HepG2 (cell line): Measurements from ENCODE around the gene ANKRD17. TPM values are rescaled to one million over a fixed set of nuclear protein-coding genes. Genes with fewer than 3 reads are reported as not detected.

Source experiments
- ATAC-seq: fragments of 200-7000 bp; cut with Tn5 transposase; 3 replicates; pipeline ENCODE4 v1.9.1; 2020; ENCODE audit warnings: mild to moderate bottlenecking, moderate library complexity
- BruUV-seq: library from RNA; stranded (reverse); fragments of 400-500 nt; replicated peaks from 2 replicates; lab custom pipeline; 2021; lab: Mats Ljungman, UMichigan
- CTCF ChIA-PET: fragments of 300-600 bp; formaldehyde crosslinking; extraction: SDS; loops from one replicate; lab custom pipeline; 2021; ENCODE audit warnings: low total read pairs, inconsistent platforms, low intra/inter-chr PET ratio; lab: Yijun Ruan, JAX
- POLR2A ChIA-PET: fragments of 350-600 bp; sonication (Branson Sonifier 250); formaldehyde crosslinking; loops from one replicate; lab custom pipeline; 2020; ENCODE audit warnings: antibody characterized with exemption, inconsistent platforms; lab: Yijun Ruan, JAX
- DNase-seq: peaks from one replicate; pipeline ENCODE4 v3.0.0-alpha.2; 2015; ENCODE audit warnings: low spot score
- FAIRE-seq: peaks from 3 replicates; lab custom pipeline; 2011; peaks lifted over from hg19 to GRCh38; lab: Jason Lieb, UNC
- H2AFZ ChIP-seq: one replicate; pipeline ENCODE4 v1.6.1; 2011; ENCODE audit warnings: low read length, inconsistent platforms
- H3K27ac ChIP-seq: fragments of 300-600 bp; 3 replicates; pipeline ENCODE4 v1.8.0; 2011; ENCODE audit warnings: mixed run types, mild to moderate bottlenecking, mixed read lengths, low read length, inconsistent platforms; ENCODE audit not compliant: insufficient read depth; ENCODE audit errors: extremely low read length
- H3K27me3 ChIP-seq, 2 experiments: fragments of 200-600 bp in 1 of 2; 2 replicates in 1 of 2; 3 replicates in 1 of 2; pipeline versions ENCODE4 v1.6.0 to v1.8.0; 2011; ENCODE audit warnings: low read length in 2 of 2, mild to moderate bottlenecking in 2 of 2, moderate library complexity in 2 of 2, inconsistent platforms in 1 of 2; ENCODE audit not compliant: insufficient read depth in 2 of 2, control insufficient read depth in 1 of 2
- H3K36me3 ChIP-seq, 2 experiments: fragments of 200-600 bp in 1 of 2; replicated peaks in 1 of 2; 2 replicates in 1 of 2; 3 replicates in 1 of 2; pipeline versions ENCODE4 v1.5.1 to v1.8.0; 2011; ENCODE audit warnings: low read length in 2 of 2, inconsistent platforms in 1 of 2; ENCODE audit not compliant: insufficient read depth in 2 of 2, control insufficient read depth in 1 of 2
- H3K4me1 ChIP-seq: 2 replicates; pipeline ENCODE4 v1.5.1; 2012; ENCODE audit warnings: low read length, inconsistent platforms; ENCODE audit not compliant: insufficient read depth
- H3K4me2 ChIP-seq: 2 replicates; pipeline ENCODE4 v1.6.0; 2011; ENCODE audit warnings: low read depth, low read length, inconsistent platforms
- H3K4me3 ChIP-seq, 3 experiments: fragments of 200-600 bp in 1 of 3; sonication (generic), shearing (Covaris generic) in 1 of 3; replicated peaks in 1 of 3; 2 replicates each; pipeline ENCODE4 v1.5.1; 2011 to 2016; ENCODE audit warnings: low read length in 3 of 3, inconsistent platforms in 2 of 3, low read depth in 2 of 3, mild to moderate bottlenecking in 2 of 3, control low read depth in 1 of 3, mixed read lengths in 1 of 3; ENCODE audit not compliant: insufficient read depth in 1 of 3
- H3K79me2 ChIP-seq: one replicate; pipeline ENCODE4 v1.6.1; 2011; ENCODE audit warnings: low read length, inconsistent platforms; ENCODE audit not compliant: insufficient read depth
- H3K9ac ChIP-seq: 2 replicates; pipeline ENCODE4 v1.6.0; 2011; ENCODE audit warnings: mild to moderate bottlenecking, low read depth, low read length, inconsistent platforms; ENCODE audit not compliant: insufficient read depth
- H3K9me3 ChIP-seq: 2 replicates; pipeline ENCODE4 v1.5.1; 2012; ENCODE audit warnings: mild to moderate bottlenecking, low read length
- H4K20me1 ChIP-seq: 2 replicates; pipeline ENCODE4 v1.6.0; 2011; ENCODE audit warnings: inconsistent platforms, mild to moderate bottlenecking, low read length, moderate library complexity; ENCODE audit not compliant: insufficient read depth
- WGBS: methylation state at CpG from one replicate; pipeline ENCODE4 v1.1.6; 2017; ENCODE audit warnings: low lambda C conversion rate; 5-methylcytosine and 5-hydroxymethylcytosine counted together
- in situ Hi-C: cut with HindIII; loops from 2 replicates; pipeline ENCODE4 v1.10.0; 2017; ENCODE audit warnings: low pct_unique_long_range_greater_than_20kb; ENCODE audit not compliant: extremely low pct_ligation_motif_present
- intact Hi-C: fragments of 100-400 bp; cut with micrococcal nuclease; formaldehyde crosslinking; loops from one replicate; pipeline ENCODE4 v1.10.0; 2022; ENCODE audit not compliant: unreplicated experiment
- polyA plus RNA-seq, 8 experiments: library from polyadenylated mRNA; depleted of rRNA in 3 of 8; stranded (reverse) in 7 of 8; unstranded in 1 of 8; fragments of >200 nt; fragmentation: Illumina TruSeq in 4 of 8; extraction: Trizol in 4 of 8; gene quantifications; 2 replicates each; pipeline versions ENCODE4 v1.2.1 to v1.2.3, GENCODE V29; 2011 to 2016; ENCODE audit warnings: low read depth in 4 of 8, missing spikeins in 1 of 8, mixed read lengths in 1 of 8; ENCODE audit not compliant: insufficient read depth in 1 of 8
- total RNA-seq, 5 experiments: library from RNA; depleted of rRNA; stranded (reverse); fragments of >200 nt; fragmentation: Illumina TruSeq; extraction: Trizol; gene quantifications; 2 replicates each; pipeline ENCODE4 v1.2.3, GENCODE V29; 2016; ENCODE audit warnings: low read depth in 1 of 5
- TF ChIP-seq, protein P1 (sequence below): sonication (generic); formaldehyde crosslinking; IDR thresholded peaks from 2 replicates; pipeline ENCODE4 v1.4.0; 2020; ENCODE audit warnings: mild to moderate bottlenecking, low read depth, missing genetic modification reagents
- TF ChIP-seq, protein P2 (sequence below): sonication (generic); formaldehyde crosslinking; conservative IDR thresholded peaks from 2 replicates; pipeline ENCODE4 v1.4.0; 2020; ENCODE audit warnings: missing genetic modification reagents
- TF ChIP-seq, protein P3 (sequence below), 2 experiments: sonication (generic) in 1 of 2; formaldehyde crosslinking in 1 of 2; IDR thresholded peaks; 2 replicates each; pipeline versions ENCODE4 v1.4.0 to v1.6.1; 2018 to 2020; ENCODE audit warnings: missing genetic modification reagents in 2 of 2, borderline replicate concordance in 1 of 2, low read depth in 1 of 2, mild to moderate bottlenecking in 1 of 2, missing biosample characterization in 1 of 2
- TF ChIP-seq, protein P4 (sequence below): sonication (generic); formaldehyde crosslinking; IDR thresholded peaks from 2 replicates; pipeline ENCODE4 v1.4.0; 2020; ENCODE audit warnings: missing genetic modification reagents

ANKRD17 gene
- total and polyA plus RNA-seq, 2 of the 13 experiments (the other 11 are each of a cell fraction or from before 2014, with no cell fraction given): 55.7 to 61.1 TPM

DNA sequence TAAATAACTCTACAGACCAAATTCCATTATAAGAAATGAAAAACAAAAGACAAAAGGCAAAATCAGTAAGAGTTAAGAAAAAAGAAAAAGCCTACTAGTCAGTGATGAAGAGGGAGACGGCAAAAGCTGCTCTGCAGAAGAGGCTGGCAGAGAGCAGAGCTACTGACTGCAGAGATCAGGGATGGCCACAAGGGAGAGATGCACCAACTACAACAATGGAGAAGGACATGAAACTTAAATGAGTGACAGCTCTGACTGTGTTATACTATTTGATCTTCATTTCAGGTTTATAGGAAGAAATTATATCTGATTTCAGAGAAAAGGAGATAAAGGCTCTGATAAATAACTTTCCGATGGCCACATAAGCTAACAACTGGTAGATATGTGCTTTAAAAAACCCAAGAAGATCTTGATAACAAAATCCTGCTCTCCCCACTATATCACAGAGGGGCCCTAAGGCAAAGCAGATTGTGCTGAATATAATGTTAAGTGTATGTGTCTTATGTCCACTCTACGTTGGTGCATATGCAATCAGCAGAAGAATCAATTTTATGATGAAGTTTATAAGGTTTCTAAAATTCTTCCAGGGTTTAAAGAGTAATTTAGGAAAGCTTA lies 130.7 kb downstream of the ANKRD17 start:
- H3K4me2 ChIP-seq: no peak overlapping the region
- peaks cover 9 to 57% of the 10 kb centered on the region in 2 experiments for H3K36me3 ChIP-seq
- H4K20me1 ChIP-seq: no peaks in the 10 kb centered on the region
- no peaks in the 10 kb centered on the region for H3K4me1 ChIP-seq
- H3K27me3 ChIP-seq: no peaks in the 10 kb centered on the region
- ATAC-seq (peak; percentile 96), DNase-seq (peak; percentile 9), FAIRE-seq (peak; percentile 55)
- no peak overlapping the region for H2AFZ ChIP-seq
- H3K4me3 ChIP-seq: no peak overlapping the region
- no peaks in the 10 kb centered on the region for H3K9me3 ChIP-seq
- no peak overlapping the region for H3K27ac ChIP-seq
- in situ Hi-C loops: loop anchor here (10.0 kb wide), 1 partner anchor 127 kb away; the partner anchor contains the start of gene ANKRD17
- WGBS: 96% methylated on average over 3 of the region's 3 CpGs
- H3K79me2 ChIP-seq: no peaks in the 10 kb centered on the region
- intact Hi-C loops: loop anchor here (5.0 kb wide), 1 partner anchor 179 kb away; no protein-coding TSS in a partner anchor
- ChIA-PET CTCF (no interaction called here), POLR2A (no interaction called here)
- no peak overlapping the region for H3K9ac ChIP-seq
- no TSS peak for BruUV-seq
- TF ChIP-seq, protein P1, sequence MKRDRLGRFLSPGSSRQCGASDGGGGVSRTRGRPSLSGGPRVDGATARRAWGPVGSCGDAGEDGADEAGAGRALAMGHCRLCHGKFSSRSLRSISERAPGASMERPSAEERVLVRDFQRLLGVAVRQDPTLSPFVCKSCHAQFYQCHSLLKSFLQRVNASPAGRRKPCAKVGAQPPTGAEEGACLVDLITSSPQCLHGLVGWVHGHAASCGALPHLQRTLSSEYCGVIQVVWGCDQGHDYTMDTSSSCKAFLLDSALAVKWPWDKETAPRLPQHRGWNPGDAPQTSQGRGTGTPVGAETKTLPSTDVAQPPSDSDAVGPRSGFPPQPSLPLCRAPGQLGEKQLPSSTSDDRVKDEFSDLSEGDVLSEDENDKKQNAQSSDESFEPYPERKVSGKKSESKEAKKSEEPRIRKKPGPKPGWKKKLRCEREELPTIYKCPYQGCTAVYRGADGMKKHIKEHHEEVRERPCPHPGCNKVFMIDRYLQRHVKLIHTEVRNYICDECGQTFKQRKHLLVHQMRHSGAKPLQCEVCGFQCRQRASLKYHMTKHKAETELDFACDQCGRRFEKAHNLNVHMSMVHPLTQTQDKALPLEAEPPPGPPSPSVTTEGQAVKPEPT (CRISPR knock-in tag): no peak
- TF ChIP-seq, protein P2, sequence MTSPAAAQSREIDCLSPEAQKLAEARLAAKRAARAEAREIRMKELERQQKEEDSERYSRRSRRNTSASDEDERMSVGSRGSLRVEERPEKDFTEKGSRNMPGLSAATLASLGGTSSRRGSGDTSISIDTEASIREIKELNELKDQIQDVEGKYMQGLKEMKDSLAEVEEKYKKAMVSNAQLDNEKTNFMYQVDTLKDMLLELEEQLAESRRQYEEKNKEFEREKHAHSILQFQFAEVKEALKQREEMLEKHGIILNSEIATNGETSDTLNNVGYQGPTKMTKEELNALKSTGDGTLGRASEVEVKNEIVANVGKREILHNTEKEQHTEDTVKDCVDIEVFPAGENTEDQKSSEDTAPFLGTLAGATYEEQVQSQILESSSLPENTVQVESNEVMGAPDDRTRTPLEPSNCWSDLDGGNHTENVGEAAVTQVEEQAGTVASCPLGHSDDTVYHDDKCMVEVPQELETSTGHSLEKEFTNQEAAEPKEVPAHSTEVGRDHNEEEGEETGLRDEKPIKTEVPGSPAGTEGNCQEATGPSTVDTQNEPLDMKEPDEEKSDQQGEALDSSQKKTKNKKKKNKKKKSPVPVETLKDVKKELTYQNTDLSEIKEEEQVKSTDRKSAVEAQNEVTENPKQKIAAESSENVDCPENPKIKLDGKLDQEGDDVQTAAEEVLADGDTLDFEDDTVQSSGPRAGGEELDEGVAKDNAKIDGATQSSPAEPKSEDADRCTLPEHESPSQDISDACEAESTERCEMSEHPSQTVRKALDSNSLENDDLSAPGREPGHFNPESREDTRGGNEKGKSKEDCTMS: no peak
- TF ChIP-seq, protein P3, sequence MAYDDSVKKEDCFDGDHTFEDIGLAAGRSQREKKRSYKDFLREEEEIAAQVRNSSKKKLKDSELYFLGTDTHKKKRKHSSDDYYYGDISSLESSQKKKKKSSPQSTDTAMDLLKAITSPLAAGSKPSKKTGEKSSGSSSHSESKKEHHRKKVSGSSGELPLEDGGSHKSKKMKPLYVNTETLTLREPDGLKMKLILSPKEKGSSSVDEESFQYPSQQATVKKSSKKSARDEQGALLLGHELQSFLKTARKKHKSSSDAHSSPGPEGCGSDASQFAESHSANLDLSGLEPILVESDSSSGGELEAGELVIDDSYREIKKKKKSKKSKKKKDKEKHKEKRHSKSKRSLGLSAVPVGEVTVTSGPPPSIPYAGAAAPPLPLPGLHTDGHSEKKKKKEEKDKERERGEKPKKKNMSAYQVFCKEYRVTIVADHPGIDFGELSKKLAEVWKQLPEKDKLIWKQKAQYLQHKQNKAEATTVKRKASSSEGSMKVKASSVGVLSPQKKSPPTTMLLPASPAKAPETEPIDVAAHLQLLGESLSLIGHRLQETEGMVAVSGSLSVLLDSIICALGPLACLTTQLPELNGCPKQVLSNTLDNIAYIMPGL (CRISPR knock-in tag; IDR thresholded peaks at IDR 0.05; ENCODE audit: borderline replicate concordance in 1 of 2, low read depth in 1 of 2): no peak
- TF ChIP-seq, protein P4, sequence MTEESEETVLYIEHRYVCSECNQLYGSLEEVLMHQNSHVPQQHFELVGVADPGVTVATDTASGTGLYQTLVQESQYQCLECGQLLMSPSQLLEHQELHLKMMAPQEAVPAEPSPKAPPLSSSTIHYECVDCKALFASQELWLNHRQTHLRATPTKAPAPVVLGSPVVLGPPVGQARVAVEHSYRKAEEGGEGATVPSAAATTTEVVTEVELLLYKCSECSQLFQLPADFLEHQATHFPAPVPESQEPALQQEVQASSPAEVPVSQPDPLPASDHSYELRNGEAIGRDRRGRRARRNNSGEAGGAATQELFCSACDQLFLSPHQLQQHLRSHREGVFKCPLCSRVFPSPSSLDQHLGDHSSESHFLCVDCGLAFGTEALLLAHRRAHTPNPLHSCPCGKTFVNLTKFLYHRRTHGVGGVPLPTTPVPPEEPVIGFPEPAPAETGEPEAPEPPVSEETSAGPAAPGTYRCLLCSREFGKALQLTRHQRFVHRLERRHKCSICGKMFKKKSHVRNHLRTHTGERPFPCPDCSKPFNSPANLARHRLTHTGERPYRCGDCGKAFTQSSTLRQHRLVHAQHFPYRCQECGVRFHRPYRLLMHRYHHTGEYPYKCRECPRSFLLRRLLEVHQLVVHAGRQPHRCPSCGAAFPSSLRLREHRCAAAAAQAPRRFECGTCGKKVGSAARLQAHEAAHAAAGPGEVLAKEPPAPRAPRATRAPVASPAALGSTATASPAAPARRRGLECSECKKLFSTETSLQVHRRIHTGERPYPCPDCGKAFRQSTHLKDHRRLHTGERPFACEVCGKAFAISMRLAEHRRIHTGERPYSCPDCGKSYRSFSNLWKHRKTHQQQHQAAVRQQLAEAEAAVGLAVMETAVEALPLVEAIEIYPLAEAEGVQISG: no peak
